Mesenchymal stem cell (in vitro differentiated cells and primary cell): ENCODE data around the gene CSNK1D.
A peak's percentile ranks its signal among the peaks of the same experiment; 100 is the strongest.

Source experiments
- DNase-seq: peaks from one replicate; pipeline ENCODE4 v3.0.0-alpha.2; 2013
- H2AFZ ChIP-seq: one replicate; pipeline ENCODE4 v1.6.1; 2013; ENCODE audit warnings: low read depth, mild to moderate bottlenecking, control low read depth, inconsistent platforms, low read length, moderate library complexity
- H2AK5ac ChIP-seq: 2 replicates; pipeline ENCODE4 v1.6.1; 2013; ENCODE audit warnings: low read length, moderate library complexity, mild to moderate bottlenecking, inconsistent platforms; ENCODE audit not compliant: severe bottlenecking
- H2BK120ac ChIP-seq: one replicate; pipeline ENCODE4 v1.6.1; 2013; ENCODE audit warnings: low read depth, mild to moderate bottlenecking, inconsistent platforms, low read length, moderate library complexity
- H2BK12ac ChIP-seq, 2 experiments: one replicate each; pipeline ENCODE4 v1.6.1; 2013; ENCODE audit warnings: inconsistent platforms in 2 of 2, low read length in 2 of 2, mild to moderate bottlenecking in 2 of 2, moderate library complexity in 2 of 2, control low read depth in 1 of 2
- H2BK15ac ChIP-seq: one replicate; pipeline ENCODE4 v1.6.1; 2013; ENCODE audit warnings: mild to moderate bottlenecking, low read depth, inconsistent platforms; ENCODE audit not compliant: poor library complexity, severe bottlenecking
- H2BK5ac ChIP-seq: 2 replicates; pipeline ENCODE4 v1.6.1; 2013; ENCODE audit warnings: low read depth, mild to moderate bottlenecking, low read length, control low read depth, inconsistent platforms; ENCODE audit not compliant: poor library complexity, severe bottlenecking
- H3K14ac ChIP-seq, 2 experiments: one replicate each; pipeline ENCODE4 v1.6.1; 2013; ENCODE audit warnings: inconsistent platforms in 2 of 2, low read length in 2 of 2, control low read depth in 1 of 2, mild to moderate bottlenecking in 1 of 2, moderate library complexity in 1 of 2
- H3K18ac ChIP-seq, 2 experiments: one replicate each; pipeline ENCODE4 v1.6.1; 2013; ENCODE audit warnings: inconsistent platforms in 2 of 2, low read length in 2 of 2, control low read depth in 1 of 2, low read depth in 1 of 2, mild to moderate bottlenecking in 1 of 2
- H3K23ac ChIP-seq, 2 experiments: one replicate each; pipeline ENCODE4 v1.6.1; 2013; ENCODE audit warnings: inconsistent platforms in 2 of 2, low read length in 2 of 2, mild to moderate bottlenecking in 2 of 2, moderate library complexity in 2 of 2, control low read depth in 1 of 2
- H3K27ac ChIP-seq: 2 replicates; pipeline ENCODE4 v1.5.1; 2013; ENCODE audit warnings: mild to moderate bottlenecking, moderate library complexity, low read length, control low read depth, inconsistent platforms; ENCODE audit not compliant: poor library complexity, severe bottlenecking
- H3K27me3 ChIP-seq, 2 experiments: 2 replicates each; pipeline versions ENCODE4 v1.6.1 to v1.7.0; 2013; ENCODE audit warnings: low read length in 2 of 2, mild to moderate bottlenecking in 2 of 2, moderate library complexity in 2 of 2, control low read depth in 1 of 2, inconsistent platforms in 1 of 2; ENCODE audit not compliant: control insufficient read depth in 1 of 2, insufficient read depth in 1 of 2
- H3K36me3 ChIP-seq, 2 experiments: 2 replicates each; pipeline versions ENCODE4 v1.6.1 to v1.7.0; 2013; ENCODE audit warnings: low read length in 2 of 2, control low read depth in 1 of 2, inconsistent platforms in 1 of 2, low read depth in 1 of 2, mild to moderate bottlenecking in 1 of 2; ENCODE audit not compliant: insufficient read depth in 2 of 2, control insufficient read depth in 1 of 2
- H3K4ac ChIP-seq, 2 experiments: one replicate each; pipeline ENCODE4 v1.6.1; 2013; ENCODE audit warnings: inconsistent platforms in 2 of 2, low read length in 2 of 2, mild to moderate bottlenecking in 2 of 2, moderate library complexity in 2 of 2, control low read depth in 1 of 2, low read depth in 1 of 2
- H3K4me1 ChIP-seq: 2 replicates; pipeline ENCODE4 v1.6.1; 2013; ENCODE audit warnings: low read depth, low read length, control low read depth; ENCODE audit not compliant: control insufficient read depth, insufficient read depth
- H3K4me2 ChIP-seq: 2 replicates; pipeline ENCODE4 v1.6.1; 2013; ENCODE audit warnings: low read length, mild to moderate bottlenecking, inconsistent platforms; ENCODE audit not compliant: poor library complexity, severe bottlenecking
- H3K4me3 ChIP-seq, 2 experiments: 2 replicates each; pipeline versions ENCODE4 v1.5.1 to v1.7.0; 2013; ENCODE audit warnings: low read length in 2 of 2, mild to moderate bottlenecking in 2 of 2, control low read depth in 1 of 2, low read depth in 1 of 2; ENCODE audit not compliant: insufficient read depth in 1 of 2
- H3K79me1 ChIP-seq: replicated peaks from 2 replicates; pipeline ENCODE4 v1.6.1; 2013; ENCODE audit warnings: mild to moderate bottlenecking, control low read depth, low read length, inconsistent platforms; ENCODE audit not compliant: poor library complexity, severe bottlenecking
- H3K9ac ChIP-seq: 2 replicates; pipeline ENCODE4 v1.7.0; 2013; ENCODE audit warnings: mild to moderate bottlenecking, low read length, moderate library complexity
- H3K9me3 ChIP-seq: 2 replicates; pipeline ENCODE4 v1.7.0; 2013; ENCODE audit warnings: mild to moderate bottlenecking, low read length; ENCODE audit not compliant: control insufficient read depth
- H4K8ac ChIP-seq: one replicate; pipeline ENCODE4 v1.6.1; 2013; ENCODE audit warnings: inconsistent platforms, mild to moderate bottlenecking, low read length, moderate library complexity
- H4K91ac ChIP-seq: one replicate; pipeline ENCODE4 v1.6.1; 2013; ENCODE audit warnings: mild to moderate bottlenecking, low read length, inconsistent platforms
- WGBS: methylation state at CpG from one replicate; pipeline ENCODE4 v1.1.7; 2013; ENCODE audit warnings: mixed read lengths; 5-methylcytosine and 5-hydroxymethylcytosine counted together

The CSNK1D gene

DNA sequence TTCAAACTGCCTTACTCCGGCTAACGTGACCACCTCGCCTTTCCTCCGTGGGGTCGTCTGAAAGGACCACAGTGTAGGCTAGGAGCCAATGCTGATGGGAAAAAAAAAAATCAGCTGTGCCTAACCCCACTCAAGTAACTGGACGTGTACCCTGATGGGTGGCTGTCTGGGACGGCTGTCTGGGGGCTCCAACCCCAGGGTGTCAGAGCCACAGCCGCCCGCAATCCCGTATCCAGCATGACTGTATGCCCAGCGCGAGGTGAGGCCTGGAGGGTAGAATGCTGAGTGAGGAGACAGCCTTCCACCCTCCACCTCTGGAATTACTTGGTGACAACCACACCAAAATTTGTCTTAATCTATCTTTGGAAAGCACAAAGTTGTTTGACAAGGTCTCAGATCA lies 2.8 kb downstream of the CSNK1D start:
- H3K18ac ChIP-seq = no peak overlapping the region
- no peak overlapping the region for H2BK12ac ChIP-seq
- H2AFZ ChIP-seq = no peak overlapping the region
- no peak overlapping the region for H3K14ac ChIP-seq
- no peaks in the 10 kb centered on the region for H3K27me3 ChIP-seq
- peaks cover 8% of the 10 kb centered on the region for H3K79me1 ChIP-seq
- H2BK5ac ChIP-seq = no peak overlapping the region
- H3K4ac ChIP-seq = no peak overlapping the region
- H3K4me1 ChIP-seq = peaks cover 52% of the 10 kb centered on the region
- no peak overlapping the region for H2BK120ac ChIP-seq
- no peak overlapping the region for H3K4me2 ChIP-seq
- no peak overlapping the region for H4K8ac ChIP-seq
- peaks cover 33 to 36% of the 10 kb centered on the region in 2 experiments for H3K36me3 ChIP-seq
- no peak overlapping the region for H3K27ac ChIP-seq
- no peak overlapping the region for H3K23ac ChIP-seq
- no peak overlapping the region for H2AK5ac ChIP-seq
- no peak overlapping the region for H3K4me3 ChIP-seq
- WGBS = 98% methylated on average over 12 of the region's 12 CpGs
- H4K91ac ChIP-seq = no peak overlapping the region
- no peaks in the 10 kb centered on the region for H3K9me3 ChIP-seq
- no peak overlapping the region for H3K9ac ChIP-seq
- DNase-seq = no peak
- no peak overlapping the region for H2BK15ac ChIP-seq

DNA sequence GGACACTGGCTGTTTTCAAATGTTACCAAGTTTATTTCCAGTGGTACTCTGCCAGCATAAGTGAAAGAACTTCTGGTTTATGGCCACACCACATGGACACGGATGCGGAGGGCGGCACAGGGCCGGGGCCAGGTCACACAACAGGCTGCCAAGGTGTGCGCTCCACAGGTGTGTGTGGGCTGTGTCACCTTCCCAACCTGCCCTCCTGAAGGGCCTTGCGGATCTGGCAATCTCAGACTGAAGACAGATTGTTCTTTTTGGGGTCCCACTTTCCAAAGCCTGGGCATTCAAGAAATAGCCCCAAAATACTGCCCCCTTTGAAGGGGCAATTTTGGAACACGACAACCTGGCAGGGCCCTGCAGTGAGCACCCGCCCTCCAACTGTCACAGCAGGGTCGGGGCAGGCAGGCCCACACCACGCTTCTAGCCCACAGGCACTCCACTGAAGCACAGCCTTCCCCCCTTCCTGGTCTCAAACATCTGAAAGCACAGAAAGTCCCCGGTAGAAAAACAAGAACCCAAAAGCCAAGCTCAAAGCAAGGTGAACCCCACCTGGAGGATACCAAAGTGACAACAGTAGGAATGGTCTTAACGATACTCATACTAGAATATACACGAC lies 3.5 kb downstream of the CSNK1D start:
- Histone ChIP-seq H2BK15ac (no peak overlapping the region), H3K27me3 (no peaks in the 10 kb centered on the region), H3K79me1 (peaks cover 8% of the 10 kb centered on the region), H2AK5ac (peak overlapping the region; percentile 19), H3K23ac (no peak overlapping the region), H4K91ac (no peak overlapping the region), H3K4ac (no peak overlapping the region), H3K4me1 (peaks cover 52% of the 10 kb centered on the region), H3K14ac (no peak overlapping the region), H2AFZ (no peak overlapping the region), H2BK120ac (no peak overlapping the region), H4K8ac (no peak overlapping the region), H3K9ac (no peak overlapping the region), H2BK5ac (no peak overlapping the region), H3K4me2 (no peak overlapping the region), H3K9me3 (no peaks in the 10 kb centered on the region), H3K27ac (peak overlapping the region; percentile 15), H3K18ac (peak overlapping the region in 1 of 2 experiments; percentile 53), H2BK12ac (no peak overlapping the region), H3K4me3 (no peak overlapping the region), H3K36me3 (peaks cover 39 to 43% of the 10 kb centered on the region in 2 experiments)
- WGBS = 95% methylated on average over 13 of the region's 13 CpGs
- DNase-seq = no peak

DNA sequence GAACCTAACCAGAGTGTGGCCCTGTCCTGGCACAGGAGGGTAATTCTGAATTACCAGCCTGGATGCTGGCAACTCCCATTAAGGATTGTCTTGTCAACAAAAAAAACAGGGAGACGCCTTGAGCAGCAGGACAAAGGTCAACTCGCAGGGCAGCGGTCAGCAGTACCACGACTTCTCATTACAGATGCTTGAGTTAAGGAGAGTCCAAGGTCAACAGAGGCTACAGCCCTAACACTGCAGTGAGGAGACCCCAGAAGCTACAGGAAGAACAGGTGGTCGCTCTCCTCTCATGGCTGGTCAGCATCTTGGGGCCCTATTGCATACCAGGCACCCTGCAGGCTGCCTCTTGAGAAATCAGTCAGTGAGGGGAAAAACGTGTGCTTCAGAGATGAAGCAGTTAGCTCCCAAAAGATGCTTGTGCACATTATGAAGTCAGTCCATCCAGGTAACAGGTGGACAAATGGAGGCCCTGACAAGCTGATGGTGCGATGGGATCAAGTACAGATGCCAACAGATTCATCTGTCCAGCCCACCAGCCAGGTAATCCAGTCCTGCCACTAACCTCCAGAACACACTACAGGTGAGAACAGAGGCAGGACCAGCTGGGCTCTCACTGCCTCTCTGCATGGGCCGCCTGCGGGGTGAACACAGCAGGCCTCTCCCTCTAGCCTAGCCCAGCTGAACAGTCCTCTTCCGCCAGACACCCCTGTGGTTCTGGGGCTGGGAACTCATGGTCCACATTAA lies 4.2 kb downstream of the CSNK1D start:
- peak overlapping the region; percentile 15 for H3K27ac ChIP-seq
- H3K27me3 ChIP-seq = no peaks in the 10 kb centered on the region
- H2AFZ ChIP-seq = no peak overlapping the region
- peaks cover 6% of the 10 kb centered on the region for H3K79me1 ChIP-seq
- H3K18ac ChIP-seq = peak overlapping the region in 1 of 2 experiments; percentile 53
- H3K4me3 ChIP-seq = no peak overlapping the region
- peaks cover 46 to 47% of the 10 kb centered on the region in 2 experiments for H3K36me3 ChIP-seq
- no peak for DNase-seq
- H3K4me2 ChIP-seq = peak overlapping the region; percentile 11
- H4K91ac ChIP-seq = no peak overlapping the region
- no peak overlapping the region for H3K4ac ChIP-seq
- peak overlapping the region; percentile 19 for H2AK5ac ChIP-seq
- no peak overlapping the region for H3K9ac ChIP-seq
- H3K9me3 ChIP-seq = no peaks in the 10 kb centered on the region
- H4K8ac ChIP-seq = no peak overlapping the region
- no peak overlapping the region for H2BK12ac ChIP-seq
- H3K14ac ChIP-seq = peak overlapping the region in 1 of 2 experiments; percentile 26
- peak overlapping the region in 1 of 2 experiments; percentile 66 for H3K23ac ChIP-seq
- H2BK120ac ChIP-seq = no peak overlapping the region
- no peak overlapping the region for H2BK5ac ChIP-seq
- no peak overlapping the region for H2BK15ac ChIP-seq
- 87% methylated on average over 10 of the region's 10 CpGs for WGBS
- peaks cover 51% of the 10 kb centered on the region for H3K4me1 ChIP-seq

DNA sequence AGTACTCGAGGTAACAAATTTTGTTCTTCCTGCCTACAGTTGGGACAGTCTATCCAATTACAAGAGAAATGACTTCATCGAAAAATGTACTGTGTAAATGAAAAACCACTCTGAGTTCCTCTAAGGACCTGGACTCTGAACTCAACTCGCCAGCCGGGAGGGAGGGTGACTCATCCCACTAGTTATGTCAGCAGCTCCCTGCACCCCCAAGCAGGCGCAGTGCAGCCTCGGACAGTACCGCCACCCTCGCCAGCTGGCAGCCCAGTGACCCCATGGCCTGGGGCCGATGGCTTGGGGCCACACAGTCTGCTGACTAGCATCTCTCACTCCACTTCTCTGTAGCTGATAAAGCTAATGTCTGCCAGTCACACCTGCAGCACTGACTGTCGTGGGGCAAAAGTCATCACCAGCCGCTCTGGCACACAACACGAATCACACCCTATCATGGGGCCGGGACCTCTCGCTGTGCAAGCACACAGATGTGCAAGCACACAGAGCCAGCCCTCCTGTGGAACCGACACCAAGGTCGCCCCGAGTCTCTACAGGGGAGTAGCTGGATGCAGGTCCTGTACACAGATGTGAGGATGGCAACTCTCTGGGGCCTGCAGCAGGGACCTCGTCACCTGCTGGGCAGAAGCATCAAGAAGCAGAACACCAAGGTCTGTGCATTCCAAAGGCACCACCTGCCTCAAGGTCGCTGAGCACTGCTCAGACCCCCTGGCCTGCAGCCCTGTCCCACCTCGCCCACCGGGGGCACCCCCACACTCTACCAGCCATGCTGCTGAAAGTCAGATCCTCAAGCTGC lies 5.7 kb downstream of the CSNK1D start:
- Histone ChIP-seq H2BK15ac (no peak overlapping the region), H3K4me2 (peak overlapping the region; percentile 63), H3K18ac (peak overlapping the region; percentile 15 to 16), H3K9ac (peak overlapping the region; percentile 78), H2AFZ (no peak overlapping the region), H4K8ac (no peak overlapping the region), H4K91ac (no peak overlapping the region), H2BK5ac (peak overlapping the region; percentile 90), H3K14ac (peak overlapping the region in 1 of 2 experiments; percentile 81), H3K27ac (peak overlapping the region; percentile 96), H3K36me3 (peaks cover 61% of the 10 kb centered on the region in 2 experiments), H3K4me3 (peak overlapping the region; percentile 10 to 64), H3K27me3 (no peaks in the 10 kb centered on the region), H2BK12ac (peak overlapping the region in 1 of 2 experiments; percentile 7), H3K4ac (no peak overlapping the region), H3K79me1 (no peaks in the 10 kb centered on the region), H2BK120ac (no peak overlapping the region), H3K9me3 (no peaks in the 10 kb centered on the region), H3K4me1 (peaks cover 44% of the 10 kb centered on the region), H3K23ac (no peak overlapping the region), H2AK5ac (no peak overlapping the region)
- 40% methylated on average over 21 of the region's 21 CpGs for WGBS
- peak; percentile 98 for DNase-seq
